GM10847 (cell line): ENCODE data around the gene LSM14A.

Experiments
- POLR2A ChIP-seq: IDR thresholded peaks from 2 replicates; pipeline ENCODE4 v1.6.1; 2011; ENCODE audit not compliant: insufficient read length; ENCODE audit errors: extremely low read depth

Gene LSM14A

DNA sequence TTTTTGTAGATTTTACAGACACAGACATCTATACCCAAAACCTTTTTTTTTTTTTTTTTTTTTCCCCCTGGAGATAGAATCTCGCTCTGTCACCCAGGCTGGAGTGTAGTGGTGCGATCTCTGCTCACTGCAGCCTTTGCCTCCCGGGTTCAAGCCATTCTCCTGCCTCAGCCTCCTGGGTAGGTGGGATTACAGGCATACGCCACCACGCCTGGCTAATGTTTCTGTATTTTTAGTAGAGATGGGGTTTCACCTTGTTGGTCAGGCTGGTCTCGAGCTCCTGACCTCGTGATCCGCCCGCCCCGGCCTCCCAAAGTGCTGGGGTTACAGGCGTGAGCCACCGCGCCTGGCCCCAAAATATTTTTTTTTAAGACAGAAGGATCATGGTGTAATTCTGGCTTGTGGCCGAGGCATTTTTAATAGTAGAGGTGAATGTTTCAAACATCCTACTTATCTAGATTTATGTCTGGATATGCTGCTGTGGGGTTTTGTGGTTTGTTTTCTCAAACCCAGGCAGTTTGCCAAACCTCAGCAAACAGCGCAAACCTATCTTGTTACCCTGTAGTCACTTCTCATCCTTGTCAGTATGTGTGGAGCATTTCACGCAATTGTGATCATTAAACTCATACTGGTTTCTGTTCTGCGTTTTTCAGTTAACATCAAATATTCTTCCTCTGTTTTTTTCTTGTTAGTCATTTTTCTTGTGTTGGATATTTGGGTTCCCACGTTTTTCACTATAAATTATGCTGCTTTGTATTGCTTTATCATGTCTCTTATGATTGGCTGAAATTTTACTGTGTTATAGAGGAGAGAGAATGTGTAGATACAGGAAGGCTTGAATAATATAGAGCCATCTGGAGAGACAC lies 45.9 kb downstream of the LSM14A start:
- no peak for TF ChIP-seq POLR2A

DNA sequence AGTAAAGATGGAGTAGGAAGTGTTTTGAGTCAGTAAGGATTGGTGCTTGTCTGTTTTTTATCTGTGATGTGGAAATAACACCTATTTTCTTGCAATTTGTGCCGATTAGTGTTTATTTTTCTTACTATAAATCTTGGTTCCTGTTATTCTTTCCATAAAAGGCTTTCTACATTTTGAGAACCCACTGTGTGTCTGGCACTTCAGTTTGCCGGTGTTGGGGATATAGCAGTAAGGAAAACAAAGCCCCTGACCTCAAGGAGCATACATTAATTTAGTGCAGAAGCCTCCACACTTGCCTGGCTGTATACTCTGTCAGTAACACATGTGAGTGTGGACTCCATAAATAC lies 46.5 kb downstream of the LSM14A start:
- no peak for TF ChIP-seq POLR2A

DNA sequence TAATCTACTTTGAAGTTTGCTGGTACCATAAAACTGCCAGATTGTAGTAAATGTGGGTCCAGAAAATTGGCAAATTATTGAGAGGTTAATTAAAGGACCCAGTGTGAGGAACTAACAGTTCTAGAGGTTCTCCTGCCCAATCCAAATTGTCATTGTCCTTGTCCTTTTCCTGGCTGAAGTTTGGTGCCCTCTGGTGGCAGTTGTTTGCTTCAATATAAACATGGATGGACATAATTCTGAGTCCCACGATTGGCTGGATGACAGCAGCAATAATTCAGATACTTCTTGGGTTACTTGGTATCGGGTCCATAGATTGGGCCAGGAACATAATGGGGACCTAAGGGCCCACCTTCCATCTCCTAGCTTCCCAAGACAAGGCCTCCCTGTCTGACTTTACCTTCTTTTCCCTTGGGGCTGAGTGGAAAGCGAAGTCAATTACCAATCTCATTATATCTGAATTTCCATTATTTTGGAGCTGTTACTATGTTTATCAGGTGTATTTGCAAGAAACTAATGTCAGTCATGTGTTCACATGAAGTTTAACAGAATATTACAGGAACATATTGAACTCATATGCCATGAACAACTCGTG lies 48.3 kb downstream of the LSM14A start:
- no peak for TF ChIP-seq POLR2A

DNA sequence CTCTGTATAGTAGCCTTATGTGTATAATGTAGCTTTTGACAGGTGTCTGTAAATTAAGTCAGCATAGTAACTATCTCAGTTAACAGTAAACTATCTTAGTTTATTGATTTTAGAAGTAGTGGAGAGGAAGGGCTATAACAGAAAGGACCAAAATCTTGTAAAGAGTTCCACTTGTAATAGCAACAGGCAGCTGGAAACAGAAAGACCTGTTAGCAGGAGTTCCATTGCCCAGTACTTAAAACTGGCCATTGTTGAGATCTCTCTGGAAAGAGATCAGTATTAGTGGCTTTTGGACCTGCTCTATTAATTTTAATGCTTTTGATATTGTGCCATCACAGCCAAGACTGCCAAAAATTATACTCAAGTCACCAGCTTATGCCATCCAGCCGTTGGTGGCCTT lies 50.1 kb downstream of the LSM14A start:
- no peak for TF ChIP-seq POLR2A

DNA sequence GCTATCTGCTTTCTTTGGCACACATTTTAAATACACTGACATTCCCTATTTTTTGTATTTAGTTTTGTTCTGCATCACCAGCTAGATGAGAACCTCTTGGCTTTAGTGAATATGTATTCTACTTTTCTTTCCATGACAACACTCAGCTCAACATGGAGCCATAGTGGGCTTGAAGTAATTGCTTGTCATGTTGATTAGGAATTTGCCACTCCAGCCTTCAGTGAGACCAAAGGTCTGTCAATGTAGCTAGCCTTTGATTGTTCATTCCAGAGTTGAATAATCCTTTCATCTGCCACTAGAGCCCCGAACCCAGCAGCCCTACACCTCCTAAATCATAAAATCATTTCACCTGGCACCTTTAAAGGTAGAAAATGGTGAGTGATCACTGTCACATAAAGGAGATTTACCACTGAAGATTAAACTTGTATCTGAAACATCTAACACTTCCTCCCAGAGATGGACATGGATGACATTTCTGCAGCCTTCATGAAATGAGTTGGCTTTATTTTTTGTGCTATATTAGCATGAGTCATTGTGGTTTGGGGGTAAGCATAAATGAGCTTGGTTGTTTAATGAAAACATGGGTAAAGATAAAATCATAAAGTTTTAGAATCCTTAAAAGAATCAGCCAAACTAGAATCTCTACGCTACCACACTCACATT lies 52.8 kb downstream of the LSM14A start:
- TF ChIP-seq POLR2A: no peak

DNA sequence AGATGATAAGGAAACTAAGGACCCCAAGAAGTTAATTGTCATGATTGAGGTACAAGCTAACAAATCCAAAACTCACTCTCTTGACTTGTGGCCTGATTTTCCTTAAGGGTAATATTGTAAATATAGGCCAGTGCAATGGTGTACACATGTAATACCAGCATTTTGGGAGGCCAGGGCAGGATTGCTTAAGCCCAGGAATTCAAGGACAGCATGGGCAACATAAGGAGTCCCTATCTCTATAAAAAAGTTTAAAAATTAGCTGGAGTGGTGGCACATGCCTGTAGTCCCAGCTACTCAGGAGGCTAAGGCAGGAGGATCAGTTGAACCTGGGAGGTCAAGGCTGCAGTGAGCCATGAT lies 53.3 kb downstream of the LSM14A start:
- no peak for TF ChIP-seq POLR2A

DNA sequence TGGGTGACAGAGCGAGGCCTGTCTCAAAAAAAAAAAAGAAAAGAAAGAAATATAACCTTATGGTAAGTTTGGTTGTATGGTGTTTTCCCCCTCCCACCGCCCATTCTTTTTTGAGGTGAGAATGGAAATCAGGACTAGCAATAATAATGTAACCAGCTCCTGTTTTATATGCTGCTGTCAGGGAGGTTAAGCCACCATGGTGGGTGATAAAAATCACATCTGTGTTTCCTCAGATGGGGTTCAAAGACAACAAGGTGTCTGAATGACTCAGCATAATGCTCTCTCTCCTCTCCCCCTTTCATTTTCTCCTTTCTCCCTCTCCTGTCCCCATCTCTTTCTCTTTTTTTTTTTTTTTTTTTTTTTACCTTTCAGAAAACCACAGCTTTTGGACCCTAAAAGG lies 53.7 kb downstream of the LSM14A start:
- TF ChIP-seq POLR2A: no peak

DNA sequence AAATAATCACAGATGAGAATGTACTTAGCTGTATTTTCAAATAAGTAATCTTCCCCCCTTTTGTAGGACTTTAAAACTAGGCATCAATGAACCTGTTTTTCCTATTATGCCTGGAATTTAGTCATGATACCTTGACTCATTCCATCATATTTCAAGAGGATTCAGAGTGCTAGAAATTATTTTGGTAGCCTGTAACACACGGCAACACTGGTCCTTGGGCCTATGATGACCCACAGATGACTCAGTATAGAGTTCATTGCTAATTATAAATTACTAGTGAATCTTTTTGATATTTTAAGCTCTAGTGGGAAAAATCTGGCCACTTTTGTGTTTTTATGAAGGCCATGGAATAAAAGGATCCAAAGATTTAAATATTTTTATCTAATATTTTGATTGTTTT lies 56.0 kb downstream of the LSM14A start:
- TF ChIP-seq POLR2A: no peak

DNA sequence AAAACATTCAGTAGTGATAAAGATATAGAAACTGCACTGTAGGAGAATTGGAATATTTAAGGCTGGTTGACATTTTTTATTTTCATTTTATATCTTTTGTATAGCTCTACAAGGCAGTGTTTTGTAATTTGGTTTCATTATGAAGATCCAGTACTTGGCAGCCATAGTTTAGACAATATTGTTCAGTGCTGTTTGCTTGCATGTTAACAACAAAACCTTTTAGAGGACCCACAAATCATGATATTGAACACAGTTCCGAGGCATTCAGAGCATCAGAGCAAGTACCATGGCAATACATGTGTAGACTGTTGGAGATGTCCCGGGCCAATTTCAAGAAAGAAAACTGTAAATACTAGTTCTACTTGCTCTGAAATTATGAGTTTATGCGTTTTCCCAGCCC lies 56.5 kb downstream of the LSM14A start:
- no peak for TF ChIP-seq POLR2A

DNA sequence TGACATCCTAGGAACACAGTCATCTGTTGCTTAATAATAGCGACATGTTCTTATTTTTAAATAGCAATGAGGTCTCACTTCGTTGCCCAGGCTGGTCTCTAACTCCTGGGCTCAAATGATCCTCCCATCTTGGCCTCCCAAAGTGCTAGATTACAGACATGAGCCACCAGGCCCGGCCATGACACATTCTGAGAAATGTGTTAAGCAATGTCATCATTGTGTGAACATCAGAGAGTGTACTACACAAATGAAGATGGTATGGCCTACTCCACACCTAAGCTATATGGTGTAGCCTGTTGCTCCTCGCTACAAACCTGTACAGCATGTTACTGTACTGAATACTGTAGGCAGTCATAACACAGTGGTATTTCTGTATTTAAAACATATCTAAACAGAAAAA lies 57.4 kb downstream of the LSM14A start:
- no peak for TF ChIP-seq POLR2A

DNA sequence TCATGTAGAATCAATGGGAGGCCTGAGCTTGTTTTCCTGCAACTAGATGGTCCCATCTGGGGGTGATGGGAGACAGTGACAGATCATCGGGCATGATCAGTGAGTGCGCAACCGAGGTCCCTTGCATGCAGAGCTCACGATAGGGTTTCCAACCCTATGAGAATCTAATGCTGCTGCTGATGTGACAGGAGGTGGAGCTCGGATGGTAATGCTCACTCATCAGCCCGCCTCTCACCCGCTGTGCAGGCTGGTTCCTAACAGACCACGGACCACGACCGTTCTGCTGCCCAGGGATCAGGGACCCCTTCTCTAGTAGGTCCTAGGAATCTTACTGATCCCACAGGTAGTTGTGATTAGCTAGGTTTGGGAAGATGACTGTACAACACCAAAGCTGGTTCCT lies 58.5 kb downstream of the LSM14A start:
- TF ChIP-seq POLR2A: no peak

DNA sequence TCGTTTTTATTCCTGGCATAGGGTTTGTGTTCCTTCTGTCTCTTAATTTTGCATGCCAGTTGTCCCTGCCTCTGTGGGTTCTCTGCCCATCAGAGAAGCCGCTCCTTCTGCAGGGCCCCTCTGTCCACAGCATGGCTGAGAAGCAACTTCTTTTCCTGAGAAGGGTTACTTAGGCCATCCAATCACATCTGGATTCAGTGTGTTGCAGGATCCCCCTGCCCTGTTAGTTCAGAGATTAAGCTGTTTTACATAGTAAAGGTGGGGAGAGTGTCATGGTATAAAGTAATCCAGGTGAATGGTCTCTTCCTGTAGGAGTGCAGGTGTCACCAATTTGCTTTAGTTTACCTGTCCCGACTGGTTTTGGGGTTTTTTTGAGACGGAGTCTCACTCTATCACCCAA lies 59.1 kb downstream of the LSM14A start:
- TF ChIP-seq POLR2A: no peak

DNA sequence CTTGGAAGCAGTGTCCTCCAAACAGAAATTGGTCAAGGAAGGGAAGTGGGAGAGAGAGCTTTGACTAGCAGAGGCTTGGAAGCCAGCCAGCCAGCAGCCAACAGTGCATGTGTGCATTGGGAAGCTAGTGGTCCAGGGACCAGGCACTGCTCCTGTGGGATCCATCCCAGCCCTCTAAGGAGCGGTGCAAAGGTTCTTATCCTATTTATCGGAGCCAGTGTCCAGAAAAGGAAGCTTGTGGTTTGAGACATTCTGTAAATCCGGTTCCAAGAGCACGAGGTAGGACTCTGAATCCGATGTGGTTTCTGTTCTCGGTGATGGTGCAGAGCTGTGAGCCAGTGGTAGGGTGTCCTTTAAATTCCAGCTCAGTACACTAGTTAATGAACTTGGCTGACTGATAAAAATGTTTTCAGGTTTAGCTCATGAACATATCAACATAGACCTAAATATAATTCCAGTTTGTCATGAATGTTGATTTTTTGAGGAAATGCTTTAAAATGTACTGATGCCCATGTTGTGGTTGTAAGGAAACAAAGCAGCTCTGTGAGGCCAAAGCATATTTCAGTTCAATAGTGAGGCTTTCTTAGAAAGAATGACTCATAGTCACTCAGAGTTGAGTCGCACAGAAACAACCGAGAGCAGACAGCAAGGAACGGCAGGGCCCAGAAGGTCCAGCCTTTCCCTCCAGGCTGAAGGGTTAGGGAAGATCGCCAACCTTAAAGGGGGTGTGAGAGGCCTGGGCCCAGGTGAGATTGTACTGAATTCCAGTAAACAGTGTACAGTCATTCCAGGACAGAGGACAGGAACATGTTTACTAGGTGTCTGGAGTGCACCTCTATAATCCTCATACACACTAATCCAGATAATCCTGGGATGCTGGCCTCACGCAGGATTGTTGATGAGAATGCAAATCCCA lies 60.5 kb downstream of the LSM14A start:
- no peak for TF ChIP-seq POLR2A

DNA sequence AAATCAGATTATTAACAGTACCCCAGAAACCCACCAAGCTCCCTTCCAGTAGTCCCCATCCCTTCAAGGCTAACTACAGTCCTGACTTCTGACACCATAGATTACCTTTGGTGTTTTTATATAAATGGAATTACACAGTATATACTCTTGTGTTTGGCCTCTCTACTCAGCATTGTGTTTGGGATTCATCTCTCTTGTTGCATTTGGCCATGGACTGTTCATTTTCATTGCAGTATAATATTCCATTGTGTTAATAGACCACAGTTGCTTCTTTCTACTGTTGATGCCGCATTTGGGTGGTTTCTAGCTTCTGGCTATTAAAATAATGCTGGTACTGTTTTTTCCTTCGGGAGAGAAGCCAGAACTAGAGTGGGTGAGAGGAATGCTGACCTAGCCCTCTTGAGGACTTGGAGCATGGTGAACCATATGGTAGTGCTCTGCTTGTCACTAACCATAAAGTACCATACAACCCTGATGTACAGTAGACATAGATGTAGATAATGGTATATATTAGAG lies 63.2 kb downstream of the LSM14A start:
- TF ChIP-seq POLR2A: no peak
